NCI-H82 (cell line): ENCODE measurements around the gene PTBP1.

Source experiments
- DNase-seq: peaks from one replicate; lab custom pipeline; 2025; lab: John Stamatoyannopoulos, UW

Gene PTBP1

GRCh38 chr19:854549-854948 is 57.3 kb downstream of the PTBP1 start:
- DNase-seq = peak; percentile 18

- DNase-seq = no peak
These were observed 57.9 kb downstream of the PTBP1 start for GRCh38 chr19:855142-855541.

GRCh38 chr19:855566-856120 is 58.4 kb downstream of the PTBP1 start:
- no peak for DNase-seq

- DNase-seq = no peak
These were observed 61.0 kb downstream of the PTBP1 start for GRCh38 chr19:858284-858683.

GRCh38 chr19:858868-859843 is 61.9 kb downstream of the PTBP1 start, which contains the start of gene CFD:
Gene CFD, plus strand, starts transcription at chr19:859664. Its CDS starts 26 bp downstream, at chr19:859690.
- no peak for DNase-seq

GRCh38 chr19:861141-861755 is 64.0 kb downstream of the PTBP1 start:
- no peak for DNase-seq
